Dendritic cell treated with granulocyte-macrophage colony-stimulating factor and Interleukin-4, amounts not matched to agents 40 ng/mL and 50 ng/mL, for 4 days (primary cell): ENCODE measurements around the gene GPR151.

Experiments used
- H3K27ac Mint-ChIP-seq: one replicate; pipeline ENCODE4 v1.8.0; 2022; ENCODE audit warnings: mild to moderate bottlenecking, mixed read lengths
- H3K27me3 Mint-ChIP-seq: one replicate; pipeline ENCODE4 v1.8.0; 2022; ENCODE audit warnings: mild to moderate bottlenecking, mixed read lengths
- H3K36me3 Mint-ChIP-seq: one replicate; pipeline ENCODE4 v1.8.0; 2022; ENCODE audit warnings: low read depth, mixed read lengths
- H3K4me1 Mint-ChIP-seq: one replicate; pipeline ENCODE4 v1.8.0; 2022; ENCODE audit warnings: low read depth, mixed read lengths
- H3K4me3 Mint-ChIP-seq: one replicate; pipeline ENCODE4 v1.8.0; 2022; ENCODE audit warnings: mild to moderate bottlenecking, moderate library complexity, mixed read lengths
- H3K9me3 Mint-ChIP-seq: one replicate; pipeline ENCODE4 v1.8.0; 2022; ENCODE audit warnings: mixed read lengths
- intact Hi-C: fragments of 100-400 bp; cut with micrococcal nuclease; formaldehyde crosslinking; loops from one replicate; pipeline ENCODE4 v1.15.0; 2022

Gene GPR151

GRCh38 chr5:146499680-146500079 lies 16.3 kb downstream of the GPR151 start:
- H3K36me3 Mint-ChIP-seq = peaks cover 56% of the 10 kb centered on the region
- H3K27ac Mint-ChIP-seq = no peak overlapping the region

GRCh38 chr5:146494656-146495055 lies 21.3 kb downstream of the GPR151 start:
- Mint-ChIP-seq H3K4me3 (no peak overlapping the region), H3K4me1 (no peaks in the 10 kb centered on the region), H3K27me3 (no peaks in the 10 kb centered on the region), H3K36me3 (peaks cover 72% of the 10 kb centered on the region), H3K9me3 (no peaks in the 10 kb centered on the region), H3K27ac (no peak overlapping the region)
- intact Hi-C loops = no loop called here

More at GRCh38 chr5:146499680-146500079, 16.3 kb downstream of the GPR151 start:
- Mint-ChIP-seq H3K9me3 (no peaks in the 10 kb centered on the region), H3K4me3 (no peak overlapping the region), H3K27me3 (no peaks in the 10 kb centered on the region), H3K4me1 (no peaks in the 10 kb centered on the region)
- intact Hi-C loops = loop anchor here (5.0 kb wide), 1 partner anchor 342 kb away; no protein-coding TSS in a partner anchor

- Mint-ChIP-seq H3K9me3 (no peaks in the 10 kb centered on the region), H3K4me1 (no peaks in the 10 kb centered on the region), H3K27me3 (no peaks in the 10 kb centered on the region), H3K27ac (no peak overlapping the region), H3K4me3 (no peak overlapping the region), H3K36me3 (peaks cover 78% of the 10 kb centered on the region)
- intact Hi-C loops = no loop called here
Observed at GRCh38 chr5:146490089-146490843, 25.7 kb downstream of the GPR151 start.

GRCh38 chr5:146484714-146485391 lies 31.1 kb downstream of the GPR151 start:
- no peaks in the 10 kb centered on the region for H3K9me3 Mint-ChIP-seq
- peaks cover 75% of the 10 kb centered on the region for H3K36me3 Mint-ChIP-seq
- H3K4me3 Mint-ChIP-seq = no peak overlapping the region
- intact Hi-C loops = loop anchor here (5.0 kb wide), 1 partner anchor 323 kb away; no protein-coding TSS in a partner anchor
- no peaks in the 10 kb centered on the region for H3K27me3 Mint-ChIP-seq
- no peaks in the 10 kb centered on the region for H3K4me1 Mint-ChIP-seq
- no peak overlapping the region for H3K27ac Mint-ChIP-seq

GRCh38 chr5:146482775-146483174 lies 33.2 kb downstream of the GPR151 start:
- Mint-ChIP-seq H3K4me3 (no peak overlapping the region), H3K36me3 (peaks cover 71% of the 10 kb centered on the region)
- intact Hi-C loops = loop anchor here (5.0 kb wide), 1 partner anchor 320 kb away; no protein-coding TSS in a partner anchor

GRCh38 chr5:146475906-146476305 lies 40.1 kb downstream of the GPR151 start:
- no peak overlapping the region for H3K27ac Mint-ChIP-seq
- H3K9me3 Mint-ChIP-seq = no peaks in the 10 kb centered on the region
- H3K4me1 Mint-ChIP-seq = peaks cover 21% of the 10 kb centered on the region
- no peaks in the 10 kb centered on the region for H3K27me3 Mint-ChIP-seq
- no peak overlapping the region for H3K4me3 Mint-ChIP-seq
- H3K36me3 Mint-ChIP-seq = peaks cover 72% of the 10 kb centered on the region
- intact Hi-C loops = no loop called here

More at GRCh38 chr5:146482775-146483174, 33.2 kb downstream of the GPR151 start:
- H3K4me1 Mint-ChIP-seq = no peaks in the 10 kb centered on the region
- no peaks in the 10 kb centered on the region for H3K9me3 Mint-ChIP-seq
- H3K27me3 Mint-ChIP-seq = no peaks in the 10 kb centered on the region
- no peak overlapping the region for H3K27ac Mint-ChIP-seq

- peaks cover 21% of the 10 kb centered on the region for H3K4me1 Mint-ChIP-seq
- no peaks in the 10 kb centered on the region for H3K9me3 Mint-ChIP-seq
- no peak overlapping the region for H3K27ac Mint-ChIP-seq
- intact Hi-C loops = no loop called here
- H3K4me3 Mint-ChIP-seq = no peak overlapping the region
- peaks cover 73% of the 10 kb centered on the region for H3K36me3 Mint-ChIP-seq
- no peaks in the 10 kb centered on the region for H3K27me3 Mint-ChIP-seq
Observed at GRCh38 chr5:146475190-146475780, 40.7 kb downstream of the GPR151 start.

- Mint-ChIP-seq H3K4me1 (peaks cover 21% of the 10 kb centered on the region), H3K4me3 (no peak overlapping the region), H3K27ac (no peak overlapping the region), H3K36me3 (peaks cover 69% of the 10 kb centered on the region), H3K27me3 (no peaks in the 10 kb centered on the region), H3K9me3 (no peaks in the 10 kb centered on the region)
- intact Hi-C loops = no loop called here
Observed at GRCh38 chr5:146474065-146474464, 41.9 kb downstream of the GPR151 start.

GRCh38 chr5:146467760-146468159 lies 48.2 kb downstream of the GPR151 start:
- Mint-ChIP-seq H3K4me3 (no peak overlapping the region), H3K9me3 (no peaks in the 10 kb centered on the region), H3K4me1 (no peaks in the 10 kb centered on the region), H3K36me3 (peaks cover 79% of the 10 kb centered on the region), H3K27me3 (no peaks in the 10 kb centered on the region), H3K27ac (no peak overlapping the region)
- intact Hi-C loops = loop anchor here (10.0 kb wide), 3 partner anchors 193 to 343 kb away; no protein-coding TSS in a partner anchor

GRCh38 chr5:146466521-146467349 lies 49.3 kb downstream of the GPR151 start:
- peaks cover 78% of the 10 kb centered on the region for H3K36me3 Mint-ChIP-seq
- no peak overlapping the region for H3K27ac Mint-ChIP-seq
- H3K9me3 Mint-ChIP-seq = no peaks in the 10 kb centered on the region
- H3K4me3 Mint-ChIP-seq = no peak overlapping the region
- no peaks in the 10 kb centered on the region for H3K27me3 Mint-ChIP-seq
- no peaks in the 10 kb centered on the region for H3K4me1 Mint-ChIP-seq
- intact Hi-C loops = loop anchor here (10.0 kb wide), 3 partner anchors 192 to 342 kb away; no protein-coding TSS in a partner anchor

- no peaks in the 10 kb centered on the region for H3K27me3 Mint-ChIP-seq
- intact Hi-C loops = loop anchor here (10.0 kb wide), 3 partner anchors 189 to 339 kb away; no protein-coding TSS in a partner anchor
- H3K9me3 Mint-ChIP-seq = no peaks in the 10 kb centered on the region
- peaks cover 88% of the 10 kb centered on the region for H3K36me3 Mint-ChIP-seq
- H3K27ac Mint-ChIP-seq = no peak overlapping the region
- H3K4me3 Mint-ChIP-seq = no peak overlapping the region
- H3K4me1 Mint-ChIP-seq = no peaks in the 10 kb centered on the region
Observed at GRCh38 chr5:146463446-146463845, 52.5 kb downstream of the GPR151 start.
